ENCODE measurements around the gene ZNF649. TPM values are rescaled to one million over a fixed set of nuclear protein-coding genes. Genes with fewer than 3 reads are reported as not detected.

The ZNF649 gene
- total and polyA plus RNA-seq, 2 of the 13 experiments (the other 11 are each of a cell fraction or from before 2014, with no cell fraction given), result 3.0 to 13.4 TPM

- Histone ChIP-seq H3K27ac (ENCODE audit: extremely low read length, insufficient read depth, low read length) (no peak within 1 kb of the TSS), H3K4me1 (ENCODE audit: insufficient read depth, low read length) (no peaks in the 10 kb centered on the region), H3K9ac (ENCODE audit: insufficient read depth, low read depth, low read length) (no peak within 1 kb of the TSS), H3K4me2 (ENCODE audit: low read depth, low read length) (no peak within 1 kb of the TSS), H2AFZ (ENCODE audit: low read length) (no peak within 1 kb of the TSS), H3K79me2 (ENCODE audit: insufficient read depth, low read length) (no peaks in the 10 kb centered on the region), H3K27me3 (ENCODE audit: control insufficient read depth in 1 of 2, insufficient read depth in 2 of 2, low read length in 2 of 2) (no peaks in the 10 kb centered on the region), H3K4me3 (replicated peaks in 1 of 3; ENCODE audit: insufficient read depth in 1 of 3, low read depth in 2 of 3, low read length in 3 of 3) (no peak within 1 kb of the TSS), H3K9me3 (ENCODE audit: low read length) (peaks cover 75% of the 10 kb centered on the region), H4K20me1 (ENCODE audit: insufficient read depth, low read length) (no peaks in the 10 kb centered on the region), H3K36me3 (replicated peaks in 1 of 2; ENCODE audit: control insufficient read depth in 1 of 2, insufficient read depth in 2 of 2, low read length in 2 of 2) (peaks cover 15 to 22% of the 10 kb centered on the region in 2 experiments; a peak in 4 of 5 replicates)
- ChIA-PET POLR2A (no interaction called here), CTCF (ENCODE audit: low intra/inter-chr PET ratio, low total read pairs) (no interaction called here)
- TF ChIP-seq RBM22 (optimal IDR thresholded peaks at IDR 0.05; ENCODE audit: low read length), result peak; percentile 23
- TF ChIP-seq KDM2A (CRISPR knock-in tag; IDR thresholded peaks at IDR 0.05; ENCODE audit: borderline replicate concordance, low read depth), result no peak
- TF ChIP-seq MAZ (IDR thresholded peaks at IDR 0.05; ENCODE audit: borderline replicate concordance, low read depth, low read length), result no peak
- no peak for TF ChIP-seq MAZ (CRISPR knock-in tag; IDR thresholded peaks at IDR 0.05; ENCODE audit: low read depth)
- peak; percentile 27; the same call in 1 of the 2 replicates for TF ChIP-seq CEBPB (IDR thresholded peaks at IDR 0.05; ENCODE audit: borderline replicate concordance, low read depth, low read length)
- peak; percentile 71 for TF ChIP-seq AGO2 (optimal IDR thresholded peaks at IDR 0.05; ENCODE audit: low read depth, low read length)
- no peak for TF ChIP-seq MATR3 (CRISPR knock-in tag; IDR thresholded peaks at IDR 0.05)
- ATAC-seq (no peak), FAIRE-seq (no peak), DNase-seq (ENCODE audit: low spot score) (no peak)
- whole genome bisulfite sequencing (ENCODE audit: low lambda C conversion rate), result 98% methylated on average over 55 of the region's 56 CpGs
- in situ Hi-C loops (cut with HindIII; ENCODE audit: extremely low pct_ligation_motif_present, low pct_unique_long_range_greater_than_20kb), result no loop called here
- intact Hi-C loops (cut with micrococcal nuclease; ENCODE audit: unreplicated experiment), result no loop called here
- BruUV-seq (replicated peaks), result no TSS peak
Measured at GRCh38 chr19:51887522-51888498, 17.0 kb downstream of the ZNF649 start, which contains the start of gene ZNF577. Gene ZNF577 (minus strand): TSS chr19:51887951. CDS start chr19:51880382, 7,569 bp downstream.

- WGBS (ENCODE audit: low lambda C conversion rate), result 100% methylated on average over 2 of the region's 2 CpGs
- H2AFZ ChIP-seq (ENCODE audit: low read length), result no peak overlapping the region
- TF ChIP-seq KLF6 (CRISPR knock-in tag; IDR thresholded peaks at IDR 0.05) (no peak), ZBTB44 (CRISPR knock-in tag; IDR thresholded peaks at IDR 0.05) (no peak), MNT (IDR thresholded peaks at IDR 0.05) (peak; percentile 63), IKZF4 (CRISPR knock-in tag; IDR thresholded peaks at IDR 0.05; ENCODE audit: borderline replicate concordance, low read depth, not compliant biosample characterization) (no peak)
- no peak overlapping the region for H3K4me2 ChIP-seq (ENCODE audit: low read depth, low read length)
- H3K9me3 ChIP-seq (ENCODE audit: low read length), result peaks cover 57% of the 10 kb centered on the region
- intact Hi-C loops (cut with micrococcal nuclease; ENCODE audit: unreplicated experiment) (no loop called here), in situ Hi-C loops (cut with HindIII; ENCODE audit: extremely low pct_ligation_motif_present, low pct_unique_long_range_greater_than_20kb) (no loop called here)
- no peak overlapping the region for H3K9ac ChIP-seq (ENCODE audit: insufficient read depth, low read depth, low read length)
- BruUV-seq (replicated peaks), result no TSS peak
- no peaks in the 10 kb centered on the region for H4K20me1 ChIP-seq (ENCODE audit: insufficient read depth, low read length)
- H3K27me3 ChIP-seq (ENCODE audit: control insufficient read depth in 1 of 2, insufficient read depth in 2 of 2, low read length in 2 of 2), result no peaks in the 10 kb centered on the region
- no peak for ATAC-seq
- ChIA-PET POLR2A (no interaction called here), CTCF (ENCODE audit: low intra/inter-chr PET ratio, low total read pairs) (no interaction called here)
- H3K36me3 ChIP-seq (replicated peaks in 1 of 2; ENCODE audit: control insufficient read depth in 1 of 2, insufficient read depth in 2 of 2, low read length in 2 of 2), result peaks cover 8 to 10% of the 10 kb centered on the region in 2 experiments; a peak in 4 of 5 replicates
- no peak overlapping the region for H3K4me3 ChIP-seq (replicated peaks in 1 of 3; ENCODE audit: insufficient read depth in 1 of 3, low read depth in 2 of 3, low read length in 3 of 3)
- no peaks in the 10 kb centered on the region for H3K4me1 ChIP-seq (ENCODE audit: insufficient read depth, low read length)
- no peaks in the 10 kb centered on the region for H3K79me2 ChIP-seq (ENCODE audit: insufficient read depth, low read length)
- DNase-seq (ENCODE audit: low spot score), result no peak
- no peak for FAIRE-seq
- H3K27ac ChIP-seq (ENCODE audit: extremely low read length, insufficient read depth, low read length), result no peak overlapping the region
Measured at GRCh38 chr19:51884713-51885112, 20.1 kb downstream of the ZNF649 start.
